WTC11 (cell line): ENCODE results near the gene OSBPL5. TPM values are rescaled to one million over a fixed set of nuclear protein-coding genes. Genes with fewer than 3 reads are reported as not detected.
A peak's percentile ranks its signal among the peaks of the same experiment; 100 is the strongest.

Experiments
- ATAC-seq: fragments of 200-7000 bp; cut with Tn5 transposase; 2 replicates; pipeline ENCODE4 v1.10.0; 2021; ENCODE audit warnings: mild to moderate bottlenecking, moderate library complexity
- CTCF ChIA-PET: fragments of 300-600 bp; sonication (Branson Sonifier 250); formaldehyde crosslinking; loops from one replicate; lab custom pipeline; 2021; ENCODE audit warnings: antibody characterized with exemption; lab: Charles Lee
- POLR2A ChIA-PET: fragments of 350-600 bp; sonication (Branson Sonifier 250); formaldehyde crosslinking; loops from one replicate; lab custom pipeline; 2021; ENCODE audit warnings: antibody characterized with exemption; lab: Charles Lee
- DNase-seq: peaks from one replicate; pipeline ENCODE4 v3.0.0; 2021; ENCODE audit warnings: low spot score
- H3K27ac Mint-ChIP-seq: 2 replicates; pipeline ENCODE4 v1.8.0; 2021; ENCODE audit warnings: mixed read lengths
- H3K27me3 Mint-ChIP-seq: 2 replicates; pipeline ENCODE4 v1.8.0; 2021; ENCODE audit warnings: low read depth, mild to moderate bottlenecking, moderate library complexity, mixed read lengths
- H3K36me3 Mint-ChIP-seq: 2 replicates; pipeline ENCODE4 v1.8.0; 2021; ENCODE audit warnings: mixed read lengths
- H3K4me1 Mint-ChIP-seq: 2 replicates; pipeline ENCODE4 v1.8.0; 2022; ENCODE audit warnings: mixed read lengths
- H3K4me3 Mint-ChIP-seq: 2 replicates; pipeline ENCODE4 v1.8.0; 2021; ENCODE audit warnings: mild to moderate bottlenecking, moderate library complexity, mixed read lengths
- H3K9me3 Mint-ChIP-seq: 2 replicates; pipeline ENCODE4 v1.8.0; 2021; ENCODE audit warnings: mixed read lengths
- E2F5 ChIP-seq: sonication (generic); formaldehyde crosslinking; IDR thresholded peaks from 2 replicates; pipeline ENCODE4 v1.8.1; 2022; ENCODE audit warnings: mild to moderate bottlenecking, moderate library complexity, missing genetic modification reagents
- FOXP1 ChIP-seq: sonication (generic); formaldehyde crosslinking; IDR thresholded peaks from 2 replicates; pipeline ENCODE4 v1.8.0; 2022; ENCODE audit warnings: missing genetic modification reagents, mild to moderate bottlenecking, moderate library complexity, borderline replicate concordance
- MAX ChIP-seq: sonication (generic); formaldehyde crosslinking; IDR thresholded peaks from 2 replicates; pipeline ENCODE4 v1.8.0; 2022; ENCODE audit warnings: mild to moderate bottlenecking, missing genetic modification reagents
- NR1H2 ChIP-seq: sonication (generic); formaldehyde crosslinking; IDR thresholded peaks from 2 replicates; pipeline ENCODE4 v1.9.0; 2021; ENCODE audit warnings: mild to moderate bottlenecking, moderate library complexity, missing genetic modification reagents
- SMAD4 ChIP-seq: sonication (generic); formaldehyde crosslinking; IDR thresholded peaks from 2 replicates; pipeline ENCODE4 v1.8.0; 2022; ENCODE audit warnings: mild to moderate bottlenecking, missing genetic modification reagents
- SP1 ChIP-seq: sonication (generic); formaldehyde crosslinking; conservative IDR thresholded peaks from 2 replicates; pipeline ENCODE4 v1.8.1; 2022; ENCODE audit warnings: missing genetic modification reagents
- TEAD1 ChIP-seq: sonication (generic); formaldehyde crosslinking; IDR thresholded peaks from 2 replicates; pipeline ENCODE4 v1.8.0; 2022; ENCODE audit warnings: mild to moderate bottlenecking, missing genetic modification reagents
- TP53 ChIP-seq: sonication (generic); formaldehyde crosslinking; IDR thresholded peaks from 2 replicates; pipeline ENCODE4 v1.8.1; 2023; ENCODE audit warnings: mild to moderate bottlenecking, missing genetic modification reagents
- ZBTB43 ChIP-seq: sonication (generic); formaldehyde crosslinking; IDR thresholded peaks from 2 replicates; pipeline ENCODE4 v1.8.1; 2023; ENCODE audit warnings: mild to moderate bottlenecking, missing genetic modification reagents
- ZNF281 ChIP-seq: sonication (generic); formaldehyde crosslinking; IDR thresholded peaks from 2 replicates; pipeline ENCODE4 v1.8.0; 2023; ENCODE audit warnings: mild to moderate bottlenecking, missing genetic modification reagents
- ZNF425 ChIP-seq: fragments of 250-450 bp; sonication (Bioruptor Pico); conservative IDR thresholded peaks from 2 replicates; pipeline ENCODE4 v1.9.0; 2021; ENCODE audit warnings: mild to moderate bottlenecking
- ZSCAN18 ChIP-seq: fragments of 250-450 bp; sonication (Bioruptor Pico); IDR thresholded peaks from 2 replicates; pipeline ENCODE4 v2.1.2; 2022; ENCODE audit warnings: mild to moderate bottlenecking, moderate library complexity
- total RNA-seq: library from RNA; stranded (reverse); gene quantifications from 3 replicates; pipeline ENCODE4 v1.2.3, GENCODE V29; 2021

OSBPL5 gene
- total RNA-seq, 1 experiment from 2014 or later: 17.7 TPM

GRCh38 chr11:3161309-3161708, 3.8 kb downstream of the OSBPL5 start (continued):
- TF ChIP-seq ZNF425 (CRISPR knock-in tag) (no peak), ZSCAN18 (CRISPR knock-in tag) (no peak)

- Mint-ChIP-seq H3K27me3 (peaks cover 13% of the 10 kb centered on the region), H3K27ac (no peak overlapping the region), H3K4me1 (peaks cover 50% of the 10 kb centered on the region), H3K4me3 (peak overlapping the region; percentile 66), H3K36me3 (no peaks in the 10 kb centered on the region), H3K9me3 (no peaks in the 10 kb centered on the region)
- DNase-seq: peak; percentile 93
- POLR2A ChIA-PET: no interaction called here
- ATAC-seq: peak; percentile 87
- TF ChIP-seq TP53 (CRISPR knock-in tag) (peak; percentile 19; the same call in 1 of the 2 replicates), TEAD1 (CRISPR knock-in tag) (0 out of 2 replicates have a peak, but pooled peaks have one; percentile 22), FOXP1 (CRISPR knock-in tag) (0 out of 2 replicates have a peak, but pooled peaks have one; percentile 57), E2F5 (CRISPR knock-in tag) (0 out of 2 replicates have a peak, but pooled peaks have one; percentile 53), SP1 (peak; percentile 77), NR1H2 (CRISPR knock-in tag) (no peak), ZNF281 (CRISPR knock-in tag) (peak; percentile 63; the same call in 1 of the 2 replicates), SMAD4 (no peak), MAX (CRISPR knock-in tag) (peak; percentile 49; the same call in 1 of the 2 replicates), ZBTB43 (CRISPR knock-in tag) (no peak)
- CTCF ChIA-PET: interaction anchor here (0.6 to 2.9 kb wide), 18 partner anchors 8 to 268 kb away, joined by 3 to 14 read pairs (median 5); no protein-coding TSS in a partner anchor
Measured at GRCh38 chr11:3160252-3161031, 4.7 kb downstream of the OSBPL5 start.
